BJ (cell line): Measurements from ENCODE around the gene PAN2. TPM values are rescaled to one million over a fixed set of nuclear protein-coding genes. Genes with fewer than 3 reads are reported as not detected.
A peak's percentile ranks its signal among the peaks of the same experiment; 100 is the strongest.

ENCODE experiments used
- CTCF ChIA-PET: fragments of 350-600 bp; formaldehyde crosslinking; extraction: SDS; loops from one replicate; lab custom pipeline; 2021; ENCODE audit warnings: antibody characterized with exemption, inconsistent platforms; lab: Yijun Ruan, JAX
- POLR2A ChIA-PET: fragments of 300-600 bp; sonication (Branson Sonifier 250); formaldehyde crosslinking; extraction: SDS; loops from one replicate; lab custom pipeline; 2021; ENCODE audit warnings: antibody characterized with exemption; lab: Charles Lee
- DNase-seq: peaks from one replicate; pipeline ENCODE4 v3.0.0-alpha.2; 2011; ENCODE audit warnings: low read depth
- H3K27me3 ChIP-seq: 2 replicates; pipeline ENCODE4 v1.6.0; 2011; ENCODE audit warnings: low read length; ENCODE audit not compliant: control insufficient read depth, insufficient read depth
- H3K36me3 ChIP-seq: 2 replicates; pipeline ENCODE4 v1.5.1; 2011; ENCODE audit warnings: low read length; ENCODE audit not compliant: control insufficient read depth, insufficient read depth
- H3K4me3 ChIP-seq: 2 replicates; pipeline ENCODE4 v1.5.1; 2011; ENCODE audit warnings: low read depth, mild to moderate bottlenecking, control low read depth, low read length
- CTCF ChIP-seq: IDR thresholded peaks from 2 replicates; pipeline ENCODE4 v1.5.1; 2011; ENCODE audit warnings: low read depth, mild to moderate bottlenecking, control low read depth, inconsistent platforms, low read length, moderate library complexity; ENCODE audit not compliant: insufficient read depth
- polyA plus RNA-seq: library from polyadenylated mRNA; depleted of rRNA; stranded (reverse); fragments of >200 nt; gene quantifications from 2 replicates; pipeline ENCODE4 v1.2.3, GENCODE V29; 2011

PAN2 gene
- polyA plus RNA-seq, 1 experiment: 32.3 TPM

GRCh38 chr12:56307221-56307965 is 26.4 kb downstream of the PAN2 start:
- CTCF ChIA-PET: interaction anchor here (1.2 to 1.4 kb wide), 2 partner anchors 49 to 118 kb away, joined by 3 to 6 read pairs; partner anchors contain the start of genes ANKRD52 and SMARCC2
- POLR2A ChIA-PET: no interaction called here
- Histone ChIP-seq H3K27me3 (no peaks in the 10 kb centered on the region), H3K36me3 (peaks cover 11% of the 10 kb centered on the region), H3K4me3 (no peak overlapping the region)
- TF ChIP-seq CTCF: no peak
- DNase-seq: no peak

GRCh38 chr12:56304872-56305590 is 28.8 kb downstream of the PAN2 start:
- H3K36me3 ChIP-seq: peaks cover 3% of the 10 kb centered on the region; the same call in 1 of the 2 replicates
- DNase-seq: no peak
- POLR2A ChIA-PET: no interaction called here
- H3K4me3 ChIP-seq: no peak overlapping the region
- no peaks in the 10 kb centered on the region for H3K27me3 ChIP-seq
- no peak for TF ChIP-seq CTCF
- CTCF ChIA-PET: no interaction called here

GRCh38 chr12:56304276-56304675 is 29.5 kb downstream of the PAN2 start:
- no peak for TF ChIP-seq CTCF
- no peak for DNase-seq
- H3K27me3 ChIP-seq: no peaks in the 10 kb centered on the region
- H3K4me3 ChIP-seq: no peak overlapping the region
- ChIA-PET CTCF (no interaction called here), POLR2A (no interaction called here)
- peaks cover 3% of the 10 kb centered on the region; the same call in 1 of the 2 replicates for H3K36me3 ChIP-seq

- no peak for TF ChIP-seq CTCF
- POLR2A ChIA-PET: no interaction called here
- Histone ChIP-seq H3K27me3 (no peaks in the 10 kb centered on the region), H3K4me3 (peak overlapping the region; percentile 85), H3K36me3 (peaks cover 1% of the 10 kb centered on the region; the same call in 1 of the 2 replicates)
- no peak for DNase-seq
- CTCF ChIA-PET: interaction anchor here (0.9 to 1.4 kb wide), 5 partner anchors 14 to 93 kb away, joined by 3 to 5 read pairs (median 3); partner anchors contain the start of genes COQ10A and PAN2
Measured at GRCh38 chr12:56300644-56301464, 32.9 kb downstream of the PAN2 start.
